ENCODE measurements around the gene RANBP9.

The RANBP9 gene

GRCh38 chr6:13697857-13698256 is 13.8 kb downstream of the RANBP9 start:
- no peak for DNase-seq (ENCODE audit: low read depth)
- H3K4me3 ChIP-seq (ENCODE audit: low read depth, low read length): no peak overlapping the region
- TF ChIP-seq, protein P1, sequence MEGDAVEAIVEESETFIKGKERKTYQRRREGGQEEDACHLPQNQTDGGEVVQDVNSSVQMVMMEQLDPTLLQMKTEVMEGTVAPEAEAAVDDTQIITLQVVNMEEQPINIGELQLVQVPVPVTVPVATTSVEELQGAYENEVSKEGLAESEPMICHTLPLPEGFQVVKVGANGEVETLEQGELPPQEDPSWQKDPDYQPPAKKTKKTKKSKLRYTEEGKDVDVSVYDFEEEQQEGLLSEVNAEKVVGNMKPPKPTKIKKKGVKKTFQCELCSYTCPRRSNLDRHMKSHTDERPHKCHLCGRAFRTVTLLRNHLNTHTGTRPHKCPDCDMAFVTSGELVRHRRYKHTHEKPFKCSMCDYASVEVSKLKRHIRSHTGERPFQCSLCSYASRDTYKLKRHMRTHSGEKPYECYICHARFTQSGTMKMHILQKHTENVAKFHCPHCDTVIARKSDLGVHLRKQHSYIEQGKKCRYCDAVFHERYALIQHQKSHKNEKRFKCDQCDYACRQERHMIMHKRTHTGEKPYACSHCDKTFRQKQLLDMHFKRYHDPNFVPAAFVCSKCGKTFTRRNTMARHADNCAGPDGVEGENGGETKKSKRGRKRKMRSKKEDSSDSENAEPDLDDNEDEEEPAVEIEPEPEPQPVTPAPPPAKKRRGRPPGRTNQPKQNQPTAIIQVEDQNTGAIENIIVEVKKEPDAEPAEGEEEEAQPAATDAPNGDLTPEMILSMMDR (IDR thresholded peaks at IDR 0.05; ENCODE audit: low read depth, low read length): no peak
- TF ChIP-seq POLR2A (IDR thresholded peaks at IDR 0.05; ENCODE audit: extremely low read depth, insufficient read length): no peak
- no peak for TF ChIP-seq MYC (IDR thresholded peaks at IDR 0.05; ENCODE audit: low read depth, low read length)
- no peak for TF ChIP-seq MAX (IDR thresholded peaks at IDR 0.05; ENCODE audit: low read depth, low read length)

- no peak for DNase-seq (ENCODE audit: low read depth)
- TF ChIP-seq, protein P1 (IDR thresholded peaks at IDR 0.05; ENCODE audit: low read depth, low read length): no peak
- TF ChIP-seq MAX (IDR thresholded peaks at IDR 0.05; ENCODE audit: low read depth, low read length) (no peak), POLR2A (IDR thresholded peaks at IDR 0.05; ENCODE audit: extremely low read depth, insufficient read length) (no peak), MYC (IDR thresholded peaks at IDR 0.05; ENCODE audit: low read depth, low read length) (no peak)
- H3K4me3 ChIP-seq (ENCODE audit: low read depth, low read length): no peak overlapping the region
Observed at GRCh38 chr6:13696226-13696625, 15.4 kb downstream of the RANBP9 start.

GRCh38 chr6:13695252-13695651 is 16.4 kb downstream of the RANBP9 start:
- no peak for DNase-seq (ENCODE audit: low read depth)
- TF ChIP-seq, protein P1 (IDR thresholded peaks at IDR 0.05; ENCODE audit: low read depth, low read length): no peak
- TF ChIP-seq MAX (IDR thresholded peaks at IDR 0.05; ENCODE audit: low read depth, low read length) (no peak), POLR2A (IDR thresholded peaks at IDR 0.05; ENCODE audit: extremely low read depth, insufficient read length) (no peak), MYC (IDR thresholded peaks at IDR 0.05; ENCODE audit: low read depth, low read length) (no peak)
- no peak overlapping the region for H3K4me3 ChIP-seq (ENCODE audit: low read depth, low read length)

DNA sequence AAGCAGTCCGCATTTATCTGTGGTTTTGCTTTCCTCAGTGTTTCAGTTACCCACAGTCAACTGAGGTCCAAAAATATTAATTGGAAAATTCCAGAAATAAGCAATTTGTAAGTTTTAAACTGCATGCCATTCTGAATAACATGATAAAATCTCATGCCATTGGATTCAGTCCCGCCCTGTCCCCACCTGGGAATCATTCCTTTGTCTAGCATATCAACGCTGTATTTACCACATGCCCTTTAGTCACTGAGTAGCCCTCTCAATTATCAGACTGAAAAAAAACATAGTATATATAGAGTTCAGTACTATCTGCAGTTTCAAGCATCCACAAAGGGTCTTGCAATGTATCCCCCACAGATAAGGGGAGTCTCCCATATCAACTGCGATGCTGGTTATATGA is 17.1 kb downstream of the RANBP9 start:
- TF ChIP-seq, protein P1 (IDR thresholded peaks at IDR 0.05; ENCODE audit: low read depth, low read length): no peak
- TF ChIP-seq MAX (IDR thresholded peaks at IDR 0.05; ENCODE audit: low read depth, low read length) (no peak), POLR2A (IDR thresholded peaks at IDR 0.05; ENCODE audit: extremely low read depth, insufficient read length) (no peak), MYC (IDR thresholded peaks at IDR 0.05; ENCODE audit: low read depth, low read length) (no peak)
- no peak for DNase-seq (ENCODE audit: low read depth)
- no peak overlapping the region for H3K4me3 ChIP-seq (ENCODE audit: low read depth, low read length)

GRCh38 chr6:13689511-13690256 is 22.0 kb downstream of the RANBP9 start:
- no peak overlapping the region for H3K4me3 ChIP-seq (ENCODE audit: low read depth, low read length)
- TF ChIP-seq, protein P1 (IDR thresholded peaks at IDR 0.05; ENCODE audit: low read depth, low read length): no peak
- TF ChIP-seq MAX (IDR thresholded peaks at IDR 0.05; ENCODE audit: low read depth, low read length) (no peak), POLR2A (IDR thresholded peaks at IDR 0.05; ENCODE audit: extremely low read depth, insufficient read length) (no peak)
- no peak for DNase-seq (ENCODE audit: low read depth)
